GM19395 (cell line): Measurements from ENCODE around the gene ARHGAP5.
A peak's percentile ranks its signal among the peaks of the same experiment; 100 is the strongest.

Experiments
- ATAC-seq: cut with Tn5 transposase; IDR thresholded peaks from one replicate; pipeline ENCODE4 v1.9.1; 2021; ENCODE audit warnings: mild to moderate bottlenecking, moderate library complexity; ENCODE audit not compliant: unreplicated experiment

ARHGAP5 gene

GRCh38 chr14:32074887-32075572 is 2.1 kb upstream of the ARHGAP5 start:
- no peak for ATAC-seq

- ATAC-seq = peak; percentile 37
These were observed 1.3 kb upstream of the ARHGAP5 start for GRCh38 chr14:32075672-32076277.

GRCh38 chr14:32076278-32077080 is 625 bp upstream of the ARHGAP5 start:
- peak; percentile 49 for ATAC-seq

GRCh38 chr14:32078023-32078857 is 1.1 kb downstream of the ARHGAP5 start:
- ATAC-seq = peak; percentile 4

- ATAC-seq = no peak
These were observed 1.7 kb downstream of the ARHGAP5 start for GRCh38 chr14:32078858-32079216.

GRCh38 chr14:32079264-32079663 is 2.2 kb downstream of the ARHGAP5 start:
- no peak for ATAC-seq

- ATAC-seq = no peak
These were observed 3.0 kb downstream of the ARHGAP5 start for GRCh38 chr14:32080001-32080510.

GRCh38 chr14:32081901-32082300 is 4.8 kb downstream of the ARHGAP5 start:
- no peak for ATAC-seq

GRCh38 chr14:32083315-32083624 is 6.2 kb downstream of the ARHGAP5 start:
- no peak for ATAC-seq

- no peak for ATAC-seq
These were observed 6.7 kb downstream of the ARHGAP5 start for GRCh38 chr14:32083789-32084188.

- no peak for ATAC-seq
These were observed 8.2 kb downstream of the ARHGAP5 start for GRCh38 chr14:32085182-32085844.

GRCh38 chr14:32085845-32086383 is 8.8 kb downstream of the ARHGAP5 start:
- ATAC-seq = no peak

GRCh38 chr14:32087173-32087861 is 10.2 kb downstream of the ARHGAP5 start:
- no peak for ATAC-seq

- no peak for ATAC-seq
These were observed 10.8 kb downstream of the ARHGAP5 start for GRCh38 chr14:32087907-32088306.

- no peak for ATAC-seq
These were observed 13.6 kb downstream of the ARHGAP5 start for GRCh38 chr14:32090686-32091085.

- ATAC-seq = no peak
These were observed 22.4 kb downstream of the ARHGAP5 start for GRCh38 chr14:32099473-32099872.

GRCh38 chr14:32100175-32100574 is 23.1 kb downstream of the ARHGAP5 start:
- ATAC-seq = no peak

GRCh38 chr14:32102152-32102787 is 25.2 kb downstream of the ARHGAP5 start:
- ATAC-seq = peak; percentile 92

GRCh38 chr14:32102968-32103367 is 25.9 kb downstream of the ARHGAP5 start:
- no peak for ATAC-seq
